GM12875 (cell line): ENCODE data around the gene WNT6.

Experiments
- H3K4me3 ChIP-seq: one replicate; pipeline ENCODE4 v1.5.1; 2011; ENCODE audit warnings: low read depth, low read length, control low read depth
- TF ChIP-seq, protein P1 (sequence below): IDR thresholded peaks from 2 replicates; pipeline ENCODE4 v1.5.1; 2011; ENCODE audit warnings: low read depth, mild to moderate bottlenecking, control low read depth, inconsistent platforms, low read length, moderate library complexity, borderline replicate concordance; ENCODE audit not compliant: insufficient read depth

WNT6 gene

GRCh38 chr2:218822622-218823021 is 37.0 kb upstream of the WNT6 start:
- TF ChIP-seq, protein P1, sequence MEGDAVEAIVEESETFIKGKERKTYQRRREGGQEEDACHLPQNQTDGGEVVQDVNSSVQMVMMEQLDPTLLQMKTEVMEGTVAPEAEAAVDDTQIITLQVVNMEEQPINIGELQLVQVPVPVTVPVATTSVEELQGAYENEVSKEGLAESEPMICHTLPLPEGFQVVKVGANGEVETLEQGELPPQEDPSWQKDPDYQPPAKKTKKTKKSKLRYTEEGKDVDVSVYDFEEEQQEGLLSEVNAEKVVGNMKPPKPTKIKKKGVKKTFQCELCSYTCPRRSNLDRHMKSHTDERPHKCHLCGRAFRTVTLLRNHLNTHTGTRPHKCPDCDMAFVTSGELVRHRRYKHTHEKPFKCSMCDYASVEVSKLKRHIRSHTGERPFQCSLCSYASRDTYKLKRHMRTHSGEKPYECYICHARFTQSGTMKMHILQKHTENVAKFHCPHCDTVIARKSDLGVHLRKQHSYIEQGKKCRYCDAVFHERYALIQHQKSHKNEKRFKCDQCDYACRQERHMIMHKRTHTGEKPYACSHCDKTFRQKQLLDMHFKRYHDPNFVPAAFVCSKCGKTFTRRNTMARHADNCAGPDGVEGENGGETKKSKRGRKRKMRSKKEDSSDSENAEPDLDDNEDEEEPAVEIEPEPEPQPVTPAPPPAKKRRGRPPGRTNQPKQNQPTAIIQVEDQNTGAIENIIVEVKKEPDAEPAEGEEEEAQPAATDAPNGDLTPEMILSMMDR, result no peak
- H3K4me3 ChIP-seq, result no peak overlapping the region

DNA sequence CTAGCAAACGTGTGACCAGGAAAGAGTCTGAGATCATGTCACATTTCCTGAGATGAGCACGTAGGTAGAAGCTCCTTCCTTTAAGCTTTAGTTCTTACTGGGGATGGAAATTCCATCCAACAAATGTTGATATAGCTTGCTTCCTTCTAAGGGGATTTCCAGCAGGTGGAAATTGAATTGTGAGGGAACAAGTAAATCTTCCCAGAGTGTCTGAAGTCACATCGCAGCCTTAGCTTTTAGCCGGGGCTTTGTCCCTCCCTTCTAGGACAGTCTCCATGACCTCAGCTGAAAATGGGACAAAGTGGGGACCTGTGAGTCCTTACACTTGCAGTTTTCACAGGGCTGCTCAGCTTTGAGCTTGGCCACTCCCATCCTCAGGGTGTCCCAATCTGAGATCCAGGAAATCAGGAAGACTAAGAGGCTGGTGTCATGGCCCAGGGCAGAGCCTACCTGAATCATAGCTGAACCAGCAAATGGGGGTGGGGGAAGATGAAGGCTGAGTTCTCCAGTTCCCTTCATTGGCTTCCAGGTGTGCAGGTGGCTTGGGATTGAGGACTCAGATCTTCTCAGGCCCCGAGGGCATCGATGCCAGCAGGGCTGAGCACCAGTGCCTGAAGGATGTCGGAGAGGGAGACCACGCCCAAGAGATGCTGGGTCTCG is 36.3 kb upstream of the WNT6 start:
- TF ChIP-seq, protein P1, result no peak
- H3K4me3 ChIP-seq, result no peak overlapping the region

GRCh38 chr2:218824004-218824403 is 35.6 kb upstream of the WNT6 start:
- no peak overlapping the region for H3K4me3 ChIP-seq
- TF ChIP-seq, protein P1, result no peak

DNA sequence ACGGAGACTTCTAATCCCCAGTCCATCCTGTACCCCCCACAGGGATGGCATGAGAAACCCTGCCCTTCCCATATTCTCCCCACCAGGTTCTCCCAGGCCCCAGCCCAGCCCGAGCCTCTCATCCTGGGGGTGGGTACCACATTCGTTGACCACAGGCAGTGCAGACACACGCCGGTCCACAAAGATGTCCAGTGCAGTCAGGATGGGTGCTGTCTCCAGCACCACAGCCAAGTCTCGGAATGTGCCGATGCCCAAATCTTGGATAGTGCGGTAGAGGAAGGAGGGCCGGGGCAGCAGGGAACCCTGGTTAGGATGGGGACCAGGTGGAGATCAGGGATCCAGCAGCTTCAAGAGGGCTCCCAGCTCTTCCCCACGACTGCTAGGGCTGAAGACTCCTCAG is 32.8 kb upstream of the WNT6 start:
- TF ChIP-seq, protein P1, result no peak
- H3K4me3 ChIP-seq, result no peak overlapping the region

GRCh38 chr2:218827701-218828476 is 31.7 kb upstream of the WNT6 start:
- H3K4me3 ChIP-seq, result no peak overlapping the region
- TF ChIP-seq, protein P1, result no peak

DNA sequence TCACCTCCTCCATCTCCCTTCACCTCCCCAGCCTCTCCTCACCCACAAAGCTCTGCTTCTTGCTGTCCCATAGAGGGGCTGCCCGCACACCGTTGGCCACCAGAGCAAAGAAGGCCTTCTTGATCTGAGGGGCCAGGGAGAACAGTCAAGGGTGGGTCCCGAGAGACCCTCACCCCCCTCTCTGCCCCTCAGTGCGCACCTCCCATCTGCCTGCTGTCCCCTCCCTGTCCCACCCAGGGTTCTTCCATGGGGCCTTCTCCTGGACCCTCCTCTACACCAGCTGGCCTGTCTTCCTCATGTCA is 31.2 kb upstream of the WNT6 start:
- H3K4me3 ChIP-seq, result no peak overlapping the region
- TF ChIP-seq, protein P1, result no peak

DNA sequence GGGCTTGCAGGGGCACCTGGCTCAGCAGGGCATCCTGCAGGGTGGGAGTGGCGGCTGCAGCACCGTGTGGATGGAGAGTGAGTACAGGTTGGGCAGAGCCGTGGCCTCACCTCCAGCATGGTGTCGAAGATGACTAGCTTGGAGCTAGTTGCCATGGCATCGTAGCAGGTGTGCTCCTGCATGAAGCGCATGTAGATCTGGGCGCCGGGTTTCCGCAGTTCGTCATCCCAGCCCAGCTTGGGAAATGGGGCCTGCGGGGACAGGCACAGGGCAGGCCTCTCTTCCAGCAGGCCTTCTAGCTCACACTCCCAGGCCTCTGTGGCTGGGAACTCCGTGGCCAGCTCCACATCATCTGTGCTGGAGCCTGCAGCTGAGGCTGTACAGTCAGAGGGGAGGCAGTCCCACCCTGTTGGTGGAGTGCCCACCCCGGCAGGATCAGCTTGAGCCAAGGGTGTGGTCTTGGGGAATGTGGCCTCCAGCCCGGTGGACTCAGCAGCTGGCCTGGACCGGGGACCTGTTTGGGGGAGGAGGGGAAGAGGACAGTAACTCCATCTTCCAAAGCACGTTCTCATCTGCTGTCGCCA is 29.6 kb upstream of the WNT6 start:
- TF ChIP-seq, protein P1, result no peak
- no peak overlapping the region for H3K4me3 ChIP-seq
